ENCODE results near the gene SPRED1. TPM values are rescaled to one million over a fixed set of nuclear protein-coding genes. Genes with fewer than 3 reads are reported as not detected.
A peak's percentile ranks its signal among the peaks of the same experiment; 100 is the strongest.

The SPRED1 gene
- total and polyA plus RNA-seq, 9 of the 15 experiments (the other 6 are each of a cell fraction or from before 2014, with no cell fraction given) = 2.8 to 17.4 (median 7.9) TPM

DNA sequence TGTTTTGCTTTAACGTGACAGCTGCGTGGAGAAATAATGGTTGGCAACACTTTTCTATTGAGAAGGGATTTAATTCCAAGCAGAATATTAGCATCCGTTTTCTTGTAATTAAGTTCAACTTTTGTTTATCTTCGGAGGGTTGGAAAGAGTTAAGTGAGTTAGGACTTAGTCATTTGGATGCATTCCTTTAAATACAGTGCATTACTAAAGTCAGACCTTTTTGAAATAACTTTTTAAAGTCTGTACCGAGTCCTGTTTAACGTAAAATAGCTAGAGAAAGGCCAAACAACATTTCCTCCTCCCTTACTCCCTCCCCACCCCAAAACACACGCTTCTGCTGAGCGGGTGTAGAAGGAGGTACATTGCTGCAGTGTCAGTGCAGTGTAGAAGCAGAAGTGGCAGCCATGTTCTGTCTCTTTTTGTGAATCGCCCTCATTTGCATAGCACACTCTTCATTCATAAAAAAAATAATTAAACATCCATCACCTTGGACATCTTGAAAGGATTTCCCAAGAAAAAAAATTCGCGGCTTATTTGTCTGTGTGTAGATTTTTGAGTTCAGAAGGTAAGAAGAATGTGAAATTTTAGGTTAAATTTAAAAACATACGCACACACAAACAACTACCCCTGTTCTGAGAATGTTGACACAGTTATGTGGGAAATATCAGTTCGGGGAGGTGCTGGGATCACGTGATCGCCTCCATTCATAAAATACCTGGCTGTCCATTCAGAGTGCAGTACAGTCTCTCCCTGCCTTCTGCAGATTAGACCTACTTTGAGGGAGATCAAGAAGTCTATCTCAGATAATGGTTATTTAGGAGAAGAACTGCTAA, 1.6 kb downstream of the SPRED1 start (continued):
- TF ChIP-seq, protein P1, sequence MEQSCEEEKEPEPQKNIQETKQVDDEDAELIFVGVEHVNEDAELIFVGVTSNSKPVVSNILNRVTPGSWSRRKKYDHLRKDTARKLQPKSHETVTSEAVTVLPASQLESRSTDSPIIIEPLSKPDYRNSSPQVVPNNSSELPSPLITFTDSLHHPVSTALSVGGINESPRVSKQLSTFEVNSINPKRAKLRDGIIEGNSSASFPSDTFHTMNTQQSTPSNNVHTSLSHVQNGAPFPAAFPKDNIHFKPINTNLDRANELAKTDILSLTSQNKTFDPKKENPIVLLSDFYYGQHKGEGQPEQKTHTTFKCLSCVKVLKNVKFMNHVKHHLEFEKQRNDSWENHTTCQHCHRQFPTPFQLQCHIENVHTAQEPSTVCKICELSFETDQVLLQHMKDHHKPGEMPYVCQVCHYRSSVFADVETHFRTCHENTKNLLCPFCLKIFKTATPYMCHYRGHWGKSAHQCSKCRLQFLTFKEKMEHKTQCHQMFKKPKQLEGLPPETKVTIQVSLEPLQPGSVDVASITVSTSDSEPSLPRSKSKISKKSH (CRISPR knock-in tag; IDR thresholded peaks at IDR 0.05) = no peak
- TF ChIP-seq PTTG1 (tag; IDR thresholded peaks at IDR 0.05; ENCODE audit: low read depth) = no peak
- TF ChIP-seq JUN (IDR thresholded peaks at IDR 0.05; ENCODE audit: borderline replicate concordance, low read depth, low read length) = no peak
- no peak for TF ChIP-seq JUN (CRISPR knock-in tag; IDR thresholded peaks at IDR 0.05; ENCODE audit: borderline replicate concordance)
- TF ChIP-seq KAT7 (CRISPR knock-in tag; IDR thresholded peaks at IDR 0.05; ENCODE audit: borderline replicate concordance) = no peak
- no peak for TF ChIP-seq TSC22D4 (tag; IDR thresholded peaks at IDR 0.05)
- no peak for TF ChIP-seq MAFF (IDR thresholded peaks at IDR 0.05; ENCODE audit: low read length)
- TF ChIP-seq EZH2 (IDR thresholded peaks at IDR 0.05; ENCODE audit: borderline replicate concordance, low read depth, low read length) = no peak
- no peak for TF ChIP-seq SREBF1 (IDR thresholded peaks at IDR 0.05; ENCODE audit: borderline replicate concordance, low read depth, low read length)
- no peak for TF ChIP-seq TAF7 (tag; IDR thresholded peaks at IDR 0.05)
- no peak for TF ChIP-seq SMARCA5 (IDR thresholded peaks at IDR 0.05)
- TF ChIP-seq, protein P2, sequence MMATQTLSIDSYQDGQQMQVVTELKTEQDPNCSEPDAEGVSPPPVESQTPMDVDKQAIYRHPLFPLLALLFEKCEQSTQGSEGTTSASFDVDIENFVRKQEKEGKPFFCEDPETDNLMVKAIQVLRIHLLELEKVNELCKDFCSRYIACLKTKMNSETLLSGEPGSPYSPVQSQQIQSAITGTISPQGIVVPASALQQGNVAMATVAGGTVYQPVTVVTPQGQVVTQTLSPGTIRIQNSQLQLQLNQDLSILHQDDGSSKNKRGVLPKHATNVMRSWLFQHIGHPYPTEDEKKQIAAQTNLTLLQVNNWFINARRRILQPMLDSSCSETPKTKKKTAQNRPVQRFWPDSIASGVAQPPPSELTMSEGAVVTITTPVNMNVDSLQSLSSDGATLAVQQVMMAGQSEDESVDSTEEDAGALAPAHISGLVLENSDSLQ (IDR thresholded peaks at IDR 0.05) = peak; percentile 52
- no peak for TF ChIP-seq BRD4 (IDR thresholded peaks at IDR 0.05)
- no peak for TF ChIP-seq IRF2 (CRISPR knock-in tag; IDR thresholded peaks at IDR 0.05)
- peak; percentile 69 for TF ChIP-seq TAF1 (IDR thresholded peaks at IDR 0.05; ENCODE audit: control insufficient read depth, extremely low read depth, insufficient read depth, low read length, severe bottlenecking)
- TF ChIP-seq ZFP1 (CRISPR knock-in tag; IDR thresholded peaks at IDR 0.05) = no peak
- TF ChIP-seq, protein P3, sequence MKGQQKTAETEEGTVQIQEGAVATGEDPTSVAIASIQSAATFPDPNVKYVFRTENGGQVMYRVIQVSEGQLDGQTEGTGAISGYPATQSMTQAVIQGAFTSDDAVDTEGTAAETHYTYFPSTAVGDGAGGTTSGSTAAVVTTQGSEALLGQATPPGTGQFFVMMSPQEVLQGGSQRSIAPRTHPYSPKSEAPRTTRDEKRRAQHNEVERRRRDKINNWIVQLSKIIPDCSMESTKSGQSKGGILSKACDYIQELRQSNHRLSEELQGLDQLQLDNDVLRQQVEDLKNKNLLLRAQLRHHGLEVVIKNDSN (CRISPR knock-in tag; IDR thresholded peaks at IDR 0.05) = peak; percentile 86
- no peak for TF ChIP-seq HNRNPK (IDR thresholded peaks at IDR 0.05; ENCODE audit: low read depth, low read length, poor library complexity, severe bottlenecking)
- no peak for TF ChIP-seq SMARCB1 (IDR thresholded peaks at IDR 0.05; ENCODE audit: insufficient read length, low read depth)
- no peak for TF ChIP-seq ZNF57 (CRISPR knock-in tag; IDR thresholded peaks at IDR 0.05)
- TF ChIP-seq, protein P4, sequence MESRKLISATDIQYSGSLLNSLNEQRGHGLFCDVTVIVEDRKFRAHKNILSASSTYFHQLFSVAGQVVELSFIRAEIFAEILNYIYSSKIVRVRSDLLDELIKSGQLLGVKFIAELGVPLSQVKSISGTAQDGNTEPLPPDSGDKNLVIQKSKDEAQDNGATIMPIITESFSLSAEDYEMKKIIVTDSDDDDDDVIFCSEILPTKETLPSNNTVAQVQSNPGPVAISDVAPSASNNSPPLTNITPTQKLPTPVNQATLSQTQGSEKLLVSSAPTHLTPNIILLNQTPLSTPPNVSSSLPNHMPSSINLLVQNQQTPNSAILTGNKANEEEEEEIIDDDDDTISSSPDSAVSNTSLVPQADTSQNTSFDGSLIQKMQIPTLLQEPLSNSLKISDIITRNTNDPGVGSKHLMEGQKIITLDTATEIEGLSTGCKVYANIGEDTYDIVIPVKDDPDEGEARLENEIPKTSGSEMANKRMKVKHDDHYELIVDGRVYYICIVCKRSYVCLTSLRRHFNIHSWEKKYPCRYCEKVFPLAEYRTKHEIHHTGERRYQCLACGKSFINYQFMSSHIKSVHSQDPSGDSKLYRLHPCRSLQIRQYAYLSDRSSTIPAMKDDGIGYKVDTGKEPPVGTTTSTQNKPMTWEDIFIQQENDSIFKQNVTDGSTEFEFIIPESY (CRISPR knock-in tag; IDR thresholded peaks at IDR 0.05) = no peak
- TF ChIP-seq CSDE1 (IDR thresholded peaks at IDR 0.05) = no peak
- TF ChIP-seq ZNF224 (CRISPR knock-in tag; IDR thresholded peaks at IDR 0.05) = no peak
